ENCODE measurements around the gene C9orf85.

DNA sequence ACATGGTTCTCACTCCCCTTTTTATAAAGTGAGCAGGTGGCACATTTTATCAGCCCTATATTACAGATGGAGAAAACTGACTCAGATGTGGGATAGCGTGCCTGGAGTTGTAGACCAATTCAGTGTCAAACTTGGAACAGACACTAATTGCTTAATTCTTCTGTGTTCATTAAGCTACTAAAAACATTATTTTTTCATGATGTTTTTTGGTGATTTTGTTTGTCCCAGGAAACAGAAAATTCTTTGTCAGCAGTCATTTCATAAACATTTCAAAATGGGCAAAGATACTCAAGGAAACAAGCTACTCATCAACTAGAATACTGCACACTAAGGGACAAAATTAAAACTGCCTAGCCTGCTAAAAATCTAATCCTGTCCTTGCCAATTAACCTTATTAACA lies 2.6 kb upstream of the C9orf85 start:
- TF ChIP-seq, protein P1, sequence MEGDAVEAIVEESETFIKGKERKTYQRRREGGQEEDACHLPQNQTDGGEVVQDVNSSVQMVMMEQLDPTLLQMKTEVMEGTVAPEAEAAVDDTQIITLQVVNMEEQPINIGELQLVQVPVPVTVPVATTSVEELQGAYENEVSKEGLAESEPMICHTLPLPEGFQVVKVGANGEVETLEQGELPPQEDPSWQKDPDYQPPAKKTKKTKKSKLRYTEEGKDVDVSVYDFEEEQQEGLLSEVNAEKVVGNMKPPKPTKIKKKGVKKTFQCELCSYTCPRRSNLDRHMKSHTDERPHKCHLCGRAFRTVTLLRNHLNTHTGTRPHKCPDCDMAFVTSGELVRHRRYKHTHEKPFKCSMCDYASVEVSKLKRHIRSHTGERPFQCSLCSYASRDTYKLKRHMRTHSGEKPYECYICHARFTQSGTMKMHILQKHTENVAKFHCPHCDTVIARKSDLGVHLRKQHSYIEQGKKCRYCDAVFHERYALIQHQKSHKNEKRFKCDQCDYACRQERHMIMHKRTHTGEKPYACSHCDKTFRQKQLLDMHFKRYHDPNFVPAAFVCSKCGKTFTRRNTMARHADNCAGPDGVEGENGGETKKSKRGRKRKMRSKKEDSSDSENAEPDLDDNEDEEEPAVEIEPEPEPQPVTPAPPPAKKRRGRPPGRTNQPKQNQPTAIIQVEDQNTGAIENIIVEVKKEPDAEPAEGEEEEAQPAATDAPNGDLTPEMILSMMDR (IDR thresholded peaks at IDR 0.05), result no peak
- TF ChIP-seq ZFX (IDR thresholded peaks at IDR 0.05; ENCODE audit: borderline replicate concordance), result no peak

Data from 22Rv1 (cell line).